Adipocyte (in vitro differentiated cells): ENCODE results near the gene PTPRR.

Experiments
- DNase-seq: peaks from one replicate; pipeline ENCODE4 v3.0.0-alpha.2; 2015; ENCODE audit warnings: low read depth
- H3K27me3 ChIP-seq: replicated peaks from 2 replicates; pipeline ENCODE4 v1.7.0; 2013; ENCODE audit warnings: mild to moderate bottlenecking, low read length, moderate library complexity; ENCODE audit not compliant: control insufficient read depth, insufficient read depth
- H3K36me3 ChIP-seq: 2 replicates; pipeline ENCODE4 v1.7.0; 2013; ENCODE audit warnings: low read length, mild to moderate bottlenecking, moderate library complexity; ENCODE audit not compliant: control insufficient read depth, insufficient read depth, severe bottlenecking
- H3K4me1 ChIP-seq: 2 replicates; pipeline ENCODE4 v1.7.0; 2013; ENCODE audit warnings: mild to moderate bottlenecking, low read length, moderate library complexity; ENCODE audit not compliant: control insufficient read depth, insufficient read depth
- H3K4me3 ChIP-seq: 2 replicates; pipeline ENCODE4 v1.7.0; 2013; ENCODE audit warnings: mild to moderate bottlenecking, low read length, moderate library complexity
- H3K9ac ChIP-seq: 2 replicates; pipeline ENCODE4 v1.7.0; 2013; ENCODE audit warnings: mild to moderate bottlenecking, low read length, moderate library complexity
- H3K9me3 ChIP-seq: 2 replicates; pipeline ENCODE4 v1.7.0; 2013; ENCODE audit warnings: mild to moderate bottlenecking, low read length, moderate library complexity; ENCODE audit not compliant: control insufficient read depth

Gene PTPRR

DNA sequence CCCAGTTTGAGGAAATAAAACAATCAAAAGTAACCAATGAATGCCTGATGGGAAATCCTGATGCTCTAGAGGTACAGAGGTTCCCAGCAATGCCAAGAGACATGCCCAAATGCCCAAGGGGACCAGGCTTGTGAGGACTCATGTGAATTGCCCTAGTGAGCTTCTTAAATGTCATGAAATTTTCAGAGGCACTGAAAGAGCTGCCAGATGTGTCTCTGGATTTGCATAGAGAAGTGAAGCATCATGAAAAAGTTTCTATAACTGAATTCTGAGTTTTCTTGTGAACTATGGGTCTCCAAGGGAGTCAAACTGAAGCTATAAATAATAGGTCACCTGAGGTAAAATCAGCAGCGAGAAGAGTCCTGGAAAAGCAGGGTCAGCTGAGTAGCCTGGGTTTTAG is 9.9 kb downstream of the PTPRR start:
- no peaks in the 10 kb centered on the region for H3K4me1 ChIP-seq

DNA sequence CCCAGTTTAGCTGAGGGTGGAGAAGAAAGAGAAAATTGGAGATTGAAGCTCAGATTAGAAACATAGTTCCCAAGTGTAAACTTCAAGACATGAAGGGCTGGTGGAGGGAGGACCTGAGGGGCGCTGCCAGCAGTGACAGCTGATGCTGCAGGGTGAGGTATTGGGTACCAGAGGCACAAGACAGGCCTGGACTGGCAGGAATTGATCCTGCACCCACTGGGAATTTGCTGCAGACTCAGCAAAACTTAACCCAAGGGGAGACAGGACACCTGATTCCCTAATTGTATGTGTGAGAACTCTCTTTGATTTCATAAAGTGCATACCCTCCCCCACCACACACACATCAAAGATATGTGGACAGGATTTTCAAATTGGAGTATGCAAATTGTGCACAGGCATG is 11.6 kb downstream of the PTPRR start:
- no peak for DNase-seq
- H3K36me3 ChIP-seq, result no peaks in the 10 kb centered on the region

More for the DNA sequence above, 9.9 kb downstream of the PTPRR start:
- DNase-seq, result no peak
- H3K9ac ChIP-seq, result no peak overlapping the region
- H3K36me3 ChIP-seq, result no peaks in the 10 kb centered on the region
- H3K9me3 ChIP-seq, result no peaks in the 10 kb centered on the region
- H3K4me3 ChIP-seq, result no peak overlapping the region
- H3K27me3 ChIP-seq, result no peaks in the 10 kb centered on the region

DNA sequence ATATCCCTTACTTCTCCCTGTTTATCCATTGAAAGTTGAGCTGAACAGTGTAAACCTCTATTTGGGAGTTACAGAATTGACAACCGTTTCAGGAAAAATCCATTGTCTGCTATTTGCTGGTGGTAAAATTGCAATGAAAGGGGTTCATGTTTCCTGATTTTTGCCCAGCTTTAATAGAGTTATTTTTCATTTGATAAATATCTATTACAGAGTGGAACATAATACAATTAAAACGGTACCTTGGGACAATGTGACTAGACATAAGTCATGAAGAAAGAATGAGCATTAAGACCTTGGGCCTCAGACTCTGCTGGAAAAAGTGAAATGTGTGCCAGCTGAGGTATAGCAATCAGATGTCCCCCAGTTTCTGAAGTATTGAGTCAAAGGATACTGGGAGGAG is 13.1 kb downstream of the PTPRR start:
- Histone ChIP-seq H3K9me3 (no peaks in the 10 kb centered on the region), H3K4me1 (no peaks in the 10 kb centered on the region), H3K27me3 (no peaks in the 10 kb centered on the region), H3K9ac (no peak overlapping the region), H3K36me3 (no peaks in the 10 kb centered on the region), H3K4me3 (no peak overlapping the region)
- DNase-seq, result no peak

More for the DNA sequence above, 11.6 kb downstream of the PTPRR start:
- Histone ChIP-seq H3K9me3 (no peaks in the 10 kb centered on the region), H3K4me3 (no peak overlapping the region), H3K9ac (no peak overlapping the region), H3K4me1 (no peaks in the 10 kb centered on the region), H3K27me3 (no peaks in the 10 kb centered on the region)

DNA sequence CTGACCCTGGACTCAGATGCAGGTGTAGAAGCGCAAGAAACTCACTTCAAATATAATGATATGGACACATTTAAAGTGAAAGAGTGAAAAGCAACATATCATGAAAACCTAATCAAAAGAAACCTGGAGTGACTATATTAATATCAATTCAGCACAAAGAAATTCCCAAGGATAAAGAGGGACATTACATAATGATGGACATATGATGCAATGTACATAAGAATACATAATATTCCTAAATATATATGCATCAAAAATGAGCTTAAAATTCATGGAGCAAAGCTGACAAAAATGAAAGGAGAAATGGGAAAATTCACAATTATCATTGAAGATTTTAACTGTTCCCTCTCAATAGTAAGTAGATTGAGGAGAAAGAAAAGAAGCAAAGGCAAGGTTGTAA is 24.6 kb downstream of the PTPRR start:
- no peaks in the 10 kb centered on the region for H3K27me3 ChIP-seq
- no peaks in the 10 kb centered on the region for H3K9me3 ChIP-seq
- DNase-seq, result no peak
- H3K36me3 ChIP-seq, result no peaks in the 10 kb centered on the region
- no peak overlapping the region for H3K4me3 ChIP-seq
- no peaks in the 10 kb centered on the region for H3K4me1 ChIP-seq
- H3K9ac ChIP-seq, result no peak overlapping the region

DNA sequence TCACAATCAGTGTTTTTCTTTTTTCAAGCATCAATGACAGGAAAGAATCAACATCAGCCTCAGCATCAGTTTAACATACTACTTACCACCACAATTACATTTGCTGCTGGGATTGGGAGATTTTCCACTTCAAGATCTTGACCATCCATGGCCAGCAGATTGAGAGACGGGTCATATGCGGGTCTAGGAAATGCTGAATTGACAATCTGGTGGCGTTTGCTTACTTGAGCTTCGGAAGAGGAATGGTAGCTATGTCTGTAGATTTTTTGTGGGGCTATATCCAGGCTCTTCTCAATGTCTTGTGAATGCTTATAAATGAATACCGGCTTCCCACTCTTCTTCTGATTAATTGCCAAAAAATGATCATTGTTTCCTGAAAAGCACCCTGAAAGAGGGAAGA is 27.9 kb downstream of the PTPRR start:
- Histone ChIP-seq H3K9ac (no peak overlapping the region), H3K4me3 (no peak overlapping the region), H3K36me3 (no peaks in the 10 kb centered on the region), H3K9me3 (no peaks in the 10 kb centered on the region), H3K27me3 (no peaks in the 10 kb centered on the region), H3K4me1 (no peaks in the 10 kb centered on the region)
- DNase-seq, result no peak

DNA sequence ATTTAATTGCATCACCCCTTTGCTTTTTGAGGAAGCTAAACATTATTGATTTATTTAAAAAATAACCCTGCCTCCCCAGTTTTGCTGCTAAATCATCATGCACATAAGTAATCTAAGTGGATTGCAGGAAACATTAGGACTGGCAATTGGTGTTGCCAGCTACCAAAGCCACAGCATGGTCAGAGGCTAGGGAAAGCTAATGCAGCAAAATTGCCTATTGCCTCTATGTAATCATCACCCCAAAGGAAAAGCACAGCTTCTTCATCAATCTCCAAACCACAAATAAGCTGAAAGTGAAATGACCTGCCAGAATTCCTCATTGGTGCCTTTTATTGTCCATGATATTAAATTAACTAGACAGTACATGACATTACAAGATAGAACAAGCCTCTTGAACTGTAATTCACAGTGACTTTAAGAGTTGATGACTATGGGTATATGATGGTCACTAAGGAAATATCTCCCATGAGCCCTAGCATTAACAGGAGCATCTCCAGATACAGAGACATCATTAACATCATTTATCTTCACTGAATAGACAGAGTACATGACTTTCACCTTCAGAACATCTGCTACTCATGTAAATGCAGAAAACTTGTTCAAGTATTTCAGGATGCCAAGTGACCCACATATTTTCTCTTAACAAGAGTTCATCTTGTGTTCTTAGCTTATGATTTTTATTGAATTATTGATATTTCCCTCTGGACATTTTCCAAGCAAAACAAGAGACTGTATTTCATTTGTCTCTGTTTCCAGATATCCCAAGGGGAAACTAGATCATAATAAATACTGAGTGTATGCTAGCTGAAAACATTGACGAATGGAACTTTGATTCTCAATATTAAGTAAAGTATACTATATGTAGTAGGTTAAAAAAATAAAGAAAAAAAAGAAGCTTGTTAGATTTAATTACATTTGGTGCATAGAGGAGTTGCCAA is 29.4 kb downstream of the PTPRR start:
- no peak for DNase-seq
- H3K36me3 ChIP-seq, result no peaks in the 10 kb centered on the region
- H3K9ac ChIP-seq, result no peak overlapping the region
- H3K4me3 ChIP-seq, result no peak overlapping the region
- no peaks in the 10 kb centered on the region for H3K4me1 ChIP-seq
- H3K27me3 ChIP-seq, result no peaks in the 10 kb centered on the region
- no peaks in the 10 kb centered on the region for H3K9me3 ChIP-seq

DNA sequence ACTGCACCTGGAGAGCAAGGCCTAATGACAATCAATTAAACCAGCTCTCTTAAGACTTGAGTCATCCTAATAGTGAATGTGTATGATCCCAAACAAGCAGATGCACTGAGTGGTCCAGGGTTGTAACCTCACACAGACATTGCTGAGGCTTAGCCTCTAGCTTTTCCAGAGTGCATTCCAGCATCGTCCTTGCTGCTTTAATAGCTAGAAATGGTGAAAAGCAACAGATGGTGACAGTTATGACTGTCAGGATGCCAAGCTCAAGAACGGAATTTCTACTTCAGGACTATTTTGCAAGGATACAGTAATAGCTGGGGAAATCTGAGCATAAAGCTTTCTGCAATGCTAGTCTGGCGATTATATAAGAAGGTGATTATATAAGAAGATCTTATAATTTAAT is 34.6 kb downstream of the PTPRR start:
- peak; percentile 47 for DNase-seq
- H3K4me3 ChIP-seq, result no peak overlapping the region
- no peak overlapping the region for H3K9ac ChIP-seq
- H3K36me3 ChIP-seq, result no peaks in the 10 kb centered on the region
- peaks cover 3% of the 10 kb centered on the region for H3K4me1 ChIP-seq
- H3K9me3 ChIP-seq, result no peaks in the 10 kb centered on the region
- H3K27me3 ChIP-seq, result no peaks in the 10 kb centered on the region

DNA sequence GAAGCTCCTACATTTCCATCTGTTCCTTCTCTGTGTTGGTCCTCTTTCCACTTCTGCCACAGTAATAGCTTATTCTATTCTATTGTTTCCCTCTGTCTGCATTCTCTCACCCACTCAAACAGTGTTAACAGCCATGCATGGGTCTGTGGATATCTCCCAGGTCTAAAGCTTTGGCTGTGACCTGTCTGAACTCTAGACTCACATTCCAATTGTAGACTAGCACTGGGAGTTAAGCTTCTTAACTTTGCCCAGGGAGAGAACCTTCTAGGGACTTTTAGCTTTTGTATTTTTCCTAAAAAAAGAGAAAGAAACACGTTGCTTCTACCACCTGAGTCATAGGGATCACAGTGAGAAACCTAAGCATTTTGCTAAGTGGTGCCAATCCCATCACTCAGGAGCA is 36.7 kb downstream of the PTPRR start:
- H3K36me3 ChIP-seq, result no peaks in the 10 kb centered on the region
- no peaks in the 10 kb centered on the region for H3K9me3 ChIP-seq
- no peak for DNase-seq
- no peaks in the 10 kb centered on the region for H3K27me3 ChIP-seq
- no peak overlapping the region for H3K4me3 ChIP-seq
- no peak overlapping the region for H3K9ac ChIP-seq
- peaks cover 3% of the 10 kb centered on the region for H3K4me1 ChIP-seq

DNA sequence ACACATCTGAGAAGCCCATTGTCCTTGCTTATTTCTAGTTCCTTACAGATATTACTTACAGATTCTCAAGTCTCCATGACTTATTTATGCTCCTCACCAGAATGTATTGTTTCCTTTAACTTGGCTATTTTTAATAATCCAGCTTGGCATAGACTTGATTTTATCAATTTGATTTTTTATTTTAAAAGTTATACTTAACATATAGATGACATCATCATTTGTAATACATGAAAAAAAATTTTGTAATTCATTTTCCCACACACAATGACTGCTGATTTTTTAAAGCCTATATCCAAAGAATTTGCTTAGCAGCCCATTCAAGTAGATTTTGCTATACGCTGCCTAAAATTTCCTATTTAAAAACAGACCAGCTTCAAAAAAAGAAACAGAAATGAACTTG is 39.8 kb downstream of the PTPRR start:
- no peaks in the 10 kb centered on the region for H3K27me3 ChIP-seq
- peaks cover under 1% of the 10 kb centered on the region for H3K4me1 ChIP-seq
- H3K9me3 ChIP-seq, result no peaks in the 10 kb centered on the region
- no peaks in the 10 kb centered on the region for H3K36me3 ChIP-seq
- no peak for DNase-seq
- H3K4me3 ChIP-seq, result no peak overlapping the region
- no peak overlapping the region for H3K9ac ChIP-seq

DNA sequence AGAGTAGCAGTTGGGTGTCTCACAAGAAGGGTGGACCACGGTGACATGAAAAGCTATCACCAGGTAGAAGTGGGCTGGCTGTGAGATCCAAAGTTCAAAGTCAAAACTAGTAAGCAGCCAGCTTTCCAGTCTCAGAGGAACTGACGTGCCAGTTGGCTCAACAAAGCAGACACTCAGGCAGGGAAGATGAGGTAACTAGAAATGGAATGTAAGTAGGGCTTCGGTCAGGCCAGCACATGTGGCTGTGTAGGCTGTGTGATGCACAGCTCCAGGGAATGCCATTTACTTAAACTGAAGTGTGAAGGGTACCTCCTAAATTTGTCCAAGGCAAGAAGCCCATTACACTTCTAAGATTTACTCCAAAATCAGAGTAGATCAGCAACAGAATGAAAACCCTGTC is 43.6 kb downstream of the PTPRR start:
- H3K36me3 ChIP-seq, result no peaks in the 10 kb centered on the region
- DNase-seq, result peak; percentile 43
- H3K4me1 ChIP-seq, result no peaks in the 10 kb centered on the region
- no peaks in the 10 kb centered on the region for H3K27me3 ChIP-seq
- H3K9ac ChIP-seq, result no peak overlapping the region
- no peaks in the 10 kb centered on the region for H3K9me3 ChIP-seq
- no peak overlapping the region for H3K4me3 ChIP-seq

DNA sequence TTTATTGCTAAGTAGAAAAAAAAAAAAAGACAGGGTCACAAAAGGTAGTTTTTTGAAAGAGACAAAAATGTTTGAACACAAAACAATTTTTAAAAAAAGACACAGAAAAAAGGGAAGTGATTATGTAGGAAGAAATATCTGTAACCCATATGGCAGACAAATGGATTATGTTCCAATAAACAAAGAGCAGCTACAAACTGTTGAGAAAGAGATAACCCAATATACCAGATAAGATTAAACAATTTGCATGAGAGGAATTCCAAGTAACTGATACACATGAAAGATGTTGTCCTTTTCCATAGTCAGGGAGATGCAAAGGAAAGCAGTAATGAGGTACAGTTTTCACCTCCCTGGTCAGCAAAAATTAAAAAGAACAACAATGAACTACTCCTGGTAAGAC is 44.9 kb downstream of the PTPRR start:
- H3K9ac ChIP-seq, result no peak overlapping the region
- no peak for DNase-seq
- H3K9me3 ChIP-seq, result no peaks in the 10 kb centered on the region
- no peaks in the 10 kb centered on the region for H3K36me3 ChIP-seq
- no peaks in the 10 kb centered on the region for H3K27me3 ChIP-seq
- no peaks in the 10 kb centered on the region for H3K4me1 ChIP-seq
- H3K4me3 ChIP-seq, result no peak overlapping the region
